Effector memory CD4-positive, alpha-beta T cell (primary cell): ENCODE data around the gene DPCD.
"Not testable (repeated sequence)": the region's sequence is repeated elsewhere in the genome, so short reads cannot be mapped to it uniquely, and the experiment has no call there.

Experiments used
- DNase-seq, 3 donors: peaks; one replicate each; pipeline ENCODE4 v3.0.0-alpha.2; 2020
- H3K27ac ChIP-seq: 2 replicates; pipeline ENCODE4 v1.7.0; 2013; ENCODE audit warnings: mild to moderate bottlenecking, low read length, moderate library complexity; ENCODE audit not compliant: insufficient read depth, poor library complexity, severe bottlenecking
- H3K27me3 ChIP-seq: replicated peaks from 2 replicates; pipeline ENCODE4 v1.7.0; 2013; ENCODE audit warnings: mild to moderate bottlenecking, low read length; ENCODE audit not compliant: insufficient read depth, control insufficient read depth, poor library complexity, severe bottlenecking
- H3K36me3 ChIP-seq: 2 replicates; pipeline ENCODE4 v1.7.0; 2013; ENCODE audit warnings: mild to moderate bottlenecking, low read length, moderate library complexity; ENCODE audit not compliant: control insufficient read depth, insufficient read depth
- H3K4me1 ChIP-seq: 2 replicates; pipeline ENCODE4 v1.7.0; 2013; ENCODE audit warnings: low read length, mild to moderate bottlenecking; ENCODE audit not compliant: control insufficient read depth, insufficient read depth, poor library complexity, severe bottlenecking
- H3K4me3 ChIP-seq: 2 replicates; pipeline ENCODE4 v1.7.0; 2013; ENCODE audit warnings: low read length, low read depth, mild to moderate bottlenecking; ENCODE audit not compliant: insufficient read depth, poor library complexity, severe bottlenecking
- H3K9me3 ChIP-seq: 2 replicates; pipeline ENCODE4 v1.7.0; 2013; ENCODE audit warnings: mild to moderate bottlenecking, low read length, moderate library complexity; ENCODE audit not compliant: control insufficient read depth

The DPCD gene

DNA sequence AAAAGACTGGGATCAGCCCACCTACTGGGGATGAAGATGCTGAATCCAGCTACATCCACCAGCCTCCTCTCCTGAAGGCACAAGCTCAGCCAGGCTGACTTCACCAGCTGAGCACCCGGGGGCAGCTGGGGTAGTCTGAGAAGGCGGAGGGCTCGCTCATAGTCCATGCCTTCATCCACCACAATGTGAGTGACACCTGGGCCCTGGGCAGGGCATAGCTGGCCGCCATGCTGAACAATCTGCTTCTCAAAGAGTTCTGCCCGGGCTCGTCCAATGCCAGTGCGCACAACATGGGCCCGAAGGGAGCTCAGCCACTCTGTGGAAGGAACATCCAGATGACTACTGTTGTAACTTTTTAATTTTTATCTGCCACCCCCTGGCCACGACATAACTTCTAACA is 2.3 kb upstream of the DPCD start:
- H3K4me3 ChIP-seq = no peak overlapping the region
- no peak overlapping the region for H3K27ac ChIP-seq
- peaks cover 16% of the 10 kb centered on the region for H3K4me1 ChIP-seq
- no peaks in the 10 kb centered on the region for H3K9me3 ChIP-seq
- H3K36me3 ChIP-seq = peaks cover 21% of the 10 kb centered on the region
- H3K27me3 ChIP-seq = no peaks in the 10 kb centered on the region
- DNase-seq = no peak

DNA sequence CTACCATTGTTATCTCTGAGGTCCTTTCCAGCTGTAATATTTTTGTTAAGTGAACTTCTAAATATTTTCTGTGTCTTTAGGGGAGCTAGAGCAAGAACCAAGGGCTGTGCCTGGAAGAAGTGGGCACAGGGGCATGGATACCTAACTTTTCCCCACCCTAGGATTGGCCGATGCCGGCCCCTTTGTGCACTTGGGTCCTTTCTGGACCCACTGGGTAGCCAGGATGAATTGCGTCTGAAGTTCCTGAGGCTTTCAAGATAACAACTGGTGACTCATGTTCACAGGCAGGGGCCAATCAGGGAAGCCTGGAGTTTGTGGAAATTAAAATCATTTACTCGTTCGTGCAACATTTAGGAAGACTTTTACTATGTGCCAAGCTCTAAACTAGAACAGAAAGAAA is 758 bp downstream of the DPCD start:
- DNase-seq = no peak
- no peaks in the 10 kb centered on the region for H3K9me3 ChIP-seq
- peaks cover 16% of the 10 kb centered on the region for H3K4me1 ChIP-seq
- no peaks in the 10 kb centered on the region for H3K27me3 ChIP-seq
- peaks cover 7% of the 10 kb centered on the region for H3K36me3 ChIP-seq
- H3K4me3 ChIP-seq = peak overlapping the region; percentile 81
- no peak overlapping the region for H3K27ac ChIP-seq

DNA sequence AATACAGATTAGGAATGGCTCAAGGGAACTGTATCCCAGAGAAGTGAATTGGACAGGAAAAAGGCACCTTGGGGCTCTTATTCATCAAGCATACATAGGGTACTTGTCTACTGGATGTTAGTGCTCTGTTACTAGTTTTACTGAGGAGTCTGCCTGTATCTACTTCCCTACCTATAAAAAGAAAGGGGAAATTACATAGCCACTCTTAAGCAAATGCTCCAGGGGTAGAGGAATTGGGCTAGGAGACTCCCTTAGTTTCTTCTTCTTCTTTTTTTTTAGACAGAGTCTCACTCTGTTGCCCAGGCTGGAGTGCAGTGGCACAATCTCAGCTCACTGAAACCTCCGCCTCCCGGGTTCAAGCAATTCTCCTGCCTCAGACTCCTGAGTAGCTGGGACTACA is 5.2 kb downstream of the DPCD start:
- DNase-seq, H3K27ac ChIP-seq, H3K27me3 ChIP-seq: not testable (repeated sequence)

DNA sequence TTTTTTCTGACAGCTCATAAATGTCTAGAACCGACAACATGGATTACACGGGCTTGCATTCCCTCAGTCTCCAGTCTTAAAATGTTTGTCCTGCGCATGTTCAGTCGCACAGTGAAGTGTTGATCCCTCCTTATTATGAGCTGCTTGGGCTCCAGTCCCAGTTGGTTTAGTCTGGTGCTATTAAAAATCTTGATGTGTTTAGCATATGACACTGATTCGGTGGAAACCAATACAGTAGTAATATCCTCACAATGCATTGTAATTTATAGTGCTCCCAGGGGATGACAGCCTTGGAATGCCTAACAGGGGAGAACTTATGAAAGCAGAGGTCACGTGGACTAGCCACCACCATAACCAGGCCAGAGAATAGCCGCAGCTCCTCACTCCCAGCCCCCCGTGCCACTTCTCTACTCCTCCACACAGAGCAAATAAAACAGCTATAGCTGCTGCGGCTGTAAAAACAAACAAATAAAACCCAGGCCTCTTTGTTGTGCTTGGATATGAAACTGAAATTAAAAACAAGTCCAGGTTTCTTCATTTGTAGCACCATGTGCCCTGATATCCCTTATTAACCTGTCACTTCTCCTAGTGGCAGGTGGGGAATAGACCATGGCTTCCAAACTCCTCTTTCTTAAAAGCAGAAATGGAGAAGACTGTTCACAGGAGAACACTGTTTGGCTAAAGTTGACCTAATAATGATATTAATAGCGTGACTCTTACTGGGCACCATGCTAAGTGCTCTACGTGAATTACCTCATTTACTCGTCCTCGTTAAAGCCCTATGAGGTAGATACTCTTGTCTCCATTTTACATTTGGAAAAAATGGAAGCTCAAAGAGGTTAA is 7.7 kb downstream of the DPCD start:
- H3K36me3 ChIP-seq = no peaks in the 10 kb centered on the region
- no peak overlapping the region for H3K4me3 ChIP-seq
- no peak overlapping the region for H3K27ac ChIP-seq
- H3K9me3 ChIP-seq = no peaks in the 10 kb centered on the region
- H3K4me1 ChIP-seq = no peaks in the 10 kb centered on the region
- H3K27me3 ChIP-seq = no peaks in the 10 kb centered on the region
- no peak for DNase-seq

More for the DNA sequence above, 5.2 kb downstream of the DPCD start:
- not testable (repeated sequence) for H3K4me1 ChIP-seq, H3K9me3 ChIP-seq, H3K36me3 ChIP-seq, H3K4me3 ChIP-seq

DNA sequence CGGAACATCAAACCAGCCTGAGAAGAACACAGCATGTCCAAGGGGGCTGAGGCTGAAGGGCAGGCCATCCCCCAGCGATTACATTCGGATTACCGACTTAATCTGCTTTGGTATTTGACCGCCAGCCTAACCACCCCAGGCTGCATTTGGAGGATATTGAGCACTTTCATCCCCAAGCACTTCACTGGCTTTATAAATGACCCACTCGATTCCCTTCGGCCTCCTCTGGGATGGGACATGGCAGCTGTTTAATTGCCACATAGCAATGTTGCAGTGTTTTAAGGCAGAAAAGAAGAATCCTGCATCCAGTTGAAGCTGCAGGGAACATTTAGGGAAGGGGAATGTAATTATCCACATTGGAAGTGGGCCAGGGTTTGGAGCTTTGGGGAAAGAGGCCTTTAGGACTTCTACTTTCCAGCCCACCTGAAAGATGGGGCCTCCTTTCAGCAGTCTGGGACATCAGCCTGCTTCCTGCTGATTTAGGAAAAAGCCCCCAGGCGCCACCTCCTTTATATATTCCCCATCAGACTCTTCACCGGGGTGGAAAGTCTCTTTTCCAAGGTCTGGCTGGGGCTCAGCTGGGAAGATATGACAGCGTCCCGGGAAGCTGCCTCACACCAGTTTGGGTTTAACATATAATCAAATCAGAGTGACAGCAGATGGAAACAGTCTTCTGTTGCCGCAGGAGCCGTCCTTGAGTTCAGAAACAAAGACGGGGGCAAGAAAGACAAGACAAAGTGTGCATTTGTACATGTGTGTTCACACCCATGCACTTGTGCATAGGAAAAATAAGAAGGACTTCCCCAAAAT is 9.2 kb downstream of the DPCD start:
- DNase-seq = no peak
- no peaks in the 10 kb centered on the region for H3K27me3 ChIP-seq
- no peaks in the 10 kb centered on the region for H3K4me1 ChIP-seq
- no peak overlapping the region for H3K27ac ChIP-seq
- no peaks in the 10 kb centered on the region for H3K9me3 ChIP-seq
- no peak overlapping the region for H3K4me3 ChIP-seq
- H3K36me3 ChIP-seq = no peaks in the 10 kb centered on the region

DNA sequence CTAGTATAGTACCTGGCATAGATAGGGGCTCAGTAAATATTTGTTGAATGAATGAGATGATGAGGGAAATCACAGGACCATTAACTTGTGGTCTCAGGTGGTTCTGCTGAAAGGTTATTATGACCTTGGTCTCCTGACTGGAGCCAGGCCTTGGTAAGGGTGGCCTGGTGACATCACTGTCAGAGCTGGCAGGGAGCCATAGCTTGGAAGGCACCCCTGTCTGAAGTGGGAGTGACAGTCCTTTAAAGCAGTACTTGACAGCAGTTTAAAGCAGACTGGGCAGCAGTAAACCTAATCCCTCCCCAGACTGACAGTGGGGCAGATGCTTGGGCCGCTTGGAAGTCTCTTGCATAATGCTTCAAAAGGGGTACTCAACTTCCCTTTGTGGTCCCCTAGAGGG is 13.4 kb downstream of the DPCD start:
- H3K4me3 ChIP-seq = no peak overlapping the region
- no peak overlapping the region for H3K27ac ChIP-seq
- H3K4me1 ChIP-seq = no peaks in the 10 kb centered on the region
- H3K9me3 ChIP-seq = no peaks in the 10 kb centered on the region
- H3K27me3 ChIP-seq = no peaks in the 10 kb centered on the region
- peaks cover 15% of the 10 kb centered on the region for H3K36me3 ChIP-seq
- DNase-seq = no peak

DNA sequence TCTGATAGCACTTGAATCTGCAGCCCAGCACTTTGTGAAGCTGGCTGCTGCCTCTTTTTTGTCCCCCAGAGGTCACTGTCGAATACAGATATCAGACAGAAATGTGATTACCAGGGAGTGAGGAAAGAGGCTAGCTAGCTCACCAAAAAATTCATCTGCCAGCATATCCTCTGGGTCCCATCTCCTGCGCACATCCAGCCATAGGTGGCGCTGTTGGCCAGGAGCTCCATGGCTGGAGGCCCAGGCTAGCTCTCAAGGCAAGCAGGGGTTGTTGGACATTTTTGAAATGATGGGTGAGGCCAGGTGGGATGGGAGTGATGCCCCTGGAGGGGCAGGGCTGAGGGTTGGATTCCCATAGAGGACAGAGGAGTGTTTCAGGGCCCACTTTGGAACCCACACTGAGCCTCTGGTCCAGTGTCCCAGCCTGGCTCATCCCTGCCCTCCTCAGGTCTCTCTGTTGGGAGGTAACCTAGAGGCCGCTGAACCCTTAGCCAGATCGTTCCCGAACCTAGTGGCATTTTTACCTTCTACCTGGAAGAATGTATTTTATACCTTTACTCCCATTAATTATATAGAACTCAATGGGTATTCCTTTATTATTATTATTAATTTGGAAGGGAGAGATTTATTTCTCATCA is 14.8 kb downstream of the DPCD start:
- H3K36me3 ChIP-seq = peaks cover 27% of the 10 kb centered on the region
- H3K4me3 ChIP-seq = no peak overlapping the region
- no peaks in the 10 kb centered on the region for H3K27me3 ChIP-seq
- no peaks in the 10 kb centered on the region for H3K9me3 ChIP-seq
- no peaks in the 10 kb centered on the region for H3K4me1 ChIP-seq
- no peak overlapping the region for H3K27ac ChIP-seq
- DNase-seq = peak in 2 of 3 donors; percentile 9 to 17

DNA sequence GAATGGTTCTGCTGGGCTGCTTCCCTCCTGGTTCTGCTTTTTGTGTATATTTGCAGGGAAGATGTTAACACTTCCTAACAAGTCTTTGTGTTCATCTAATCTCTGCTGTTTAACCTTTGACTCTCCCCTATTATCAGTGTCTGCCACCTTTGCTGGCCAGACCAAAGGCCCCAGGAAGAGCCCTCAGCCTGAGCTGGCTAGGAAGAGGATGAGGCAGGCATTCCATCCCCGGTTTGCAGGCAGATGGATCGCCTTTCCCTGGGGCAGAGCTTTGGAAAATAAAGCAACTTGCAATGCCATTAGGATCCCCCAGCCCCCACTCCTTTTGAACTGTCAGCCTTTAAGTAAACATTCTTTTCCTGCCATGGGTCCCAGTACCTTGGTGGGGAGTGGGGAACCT is 19.0 kb downstream of the DPCD start:
- H3K4me3 ChIP-seq = no peak overlapping the region
- H3K27ac ChIP-seq = no peak overlapping the region
- H3K4me1 ChIP-seq = no peaks in the 10 kb centered on the region
- H3K9me3 ChIP-seq = no peaks in the 10 kb centered on the region
- H3K36me3 ChIP-seq = peaks cover 61% of the 10 kb centered on the region
- DNase-seq = no peak
- H3K27me3 ChIP-seq = no peaks in the 10 kb centered on the region

DNA sequence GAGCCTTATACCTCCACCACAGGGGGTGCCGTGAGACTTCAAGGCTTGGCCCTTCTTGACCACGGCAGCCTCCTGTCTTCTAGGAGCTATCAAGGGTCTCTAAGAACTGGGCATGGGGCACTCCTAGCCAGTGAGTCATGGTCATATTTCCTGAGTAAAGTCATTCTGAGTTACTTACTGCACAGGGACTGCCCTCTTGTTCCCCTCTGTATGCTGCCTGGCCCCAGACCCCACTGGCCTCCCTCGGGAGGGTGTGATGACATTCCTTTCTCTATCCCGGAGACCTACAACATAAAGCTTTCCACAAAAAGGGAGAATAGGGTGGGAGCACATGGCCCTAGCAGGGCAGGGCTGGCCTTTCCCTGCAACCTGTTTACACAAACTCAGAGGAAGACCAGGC is 21.4 kb downstream of the DPCD start:
- no peak for DNase-seq
- Histone ChIP-seq H3K9me3 (no peaks in the 10 kb centered on the region), H3K4me3 (no peak overlapping the region), H3K27ac (no peak overlapping the region), H3K36me3 (peaks cover 61% of the 10 kb centered on the region), H3K27me3 (no peaks in the 10 kb centered on the region), H3K4me1 (no peaks in the 10 kb centered on the region)
